HG03045 (cell line): ENCODE data around the gene SNED1.
"Not testable (repeated sequence)": the region's sequence is repeated elsewhere in the genome, so short reads cannot be mapped to it uniquely, and the experiment has no call there.

Source experiments
- ATAC-seq: cut with Tn5 transposase; IDR thresholded peaks from one replicate; pipeline ENCODE4 v1.9.1; 2021; ENCODE audit warnings: mild to moderate bottlenecking, moderate library complexity; ENCODE audit not compliant: unreplicated experiment

SNED1 gene

GRCh38 chr2:241081643-241082340, 83.4 kb downstream of the SNED1 start:
- ATAC-seq, result no peak

DNA sequence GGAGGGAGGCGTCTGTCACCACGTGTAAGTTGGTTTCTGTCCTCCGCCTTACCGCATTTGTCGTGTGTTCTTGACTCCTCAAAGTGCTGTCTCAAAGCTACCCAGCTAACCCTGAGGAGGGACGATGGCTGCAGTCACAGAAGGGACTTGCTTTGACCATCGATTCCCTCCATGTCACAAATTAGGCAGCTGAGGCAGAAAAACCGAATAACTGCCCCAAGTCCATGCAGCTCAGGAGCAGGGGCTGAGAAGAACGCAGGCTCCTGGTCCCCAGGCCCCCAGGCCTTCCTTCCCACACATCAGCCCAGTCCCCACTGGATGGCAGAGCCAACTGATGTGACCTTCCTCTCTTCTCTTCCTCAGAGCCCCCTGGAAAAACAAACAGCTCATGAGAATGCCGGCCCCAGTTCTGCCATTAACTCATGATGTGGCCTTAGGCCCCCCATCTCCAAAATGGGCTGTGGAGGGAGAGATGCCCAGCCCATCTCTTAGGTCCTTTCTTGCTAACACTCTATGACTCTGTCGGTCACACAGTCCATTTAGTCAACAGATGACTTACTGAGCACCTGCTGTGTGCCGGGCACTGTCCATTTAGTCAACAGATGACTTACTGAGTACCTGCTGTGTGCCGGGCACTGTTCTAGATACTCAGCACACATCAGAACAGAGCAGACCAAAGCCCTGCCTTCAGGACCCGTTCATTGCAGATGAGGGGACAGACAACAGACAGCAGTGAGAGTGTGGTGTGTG, 84.1 kb downstream of the SNED1 start:
- ATAC-seq, result no peak

GRCh38 chr2:241083091-241083415, 84.6 kb downstream of the SNED1 start:
- no peak for ATAC-seq

DNA sequence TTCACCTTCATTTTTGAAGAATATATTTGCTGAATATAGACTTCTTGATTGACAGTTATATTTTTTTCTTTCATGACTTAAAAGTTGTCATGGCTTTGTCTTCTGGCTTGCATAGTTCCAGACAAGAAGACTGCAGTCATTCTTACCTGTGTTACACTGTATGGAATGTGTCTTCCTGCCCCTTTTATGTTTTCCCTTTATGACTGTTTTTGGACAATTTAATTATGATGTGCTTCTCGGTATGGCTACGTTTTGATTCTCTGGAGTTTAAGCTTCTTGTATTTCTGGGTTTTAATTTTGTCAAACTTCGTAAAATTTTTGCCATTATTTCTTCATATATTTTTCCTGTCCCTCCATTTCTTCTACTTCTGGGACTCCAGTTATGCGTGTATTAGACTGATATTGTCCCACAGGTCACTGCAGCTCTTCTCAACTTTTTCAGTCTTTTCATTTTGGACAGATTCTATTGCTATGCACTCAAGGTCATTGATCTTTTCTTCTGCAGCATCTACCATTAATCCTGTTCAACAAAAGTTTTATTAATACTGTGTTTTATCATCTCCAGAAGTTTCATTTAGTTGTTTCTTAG, 86.5 kb downstream of the SNED1 start:
- ATAC-seq, result no peak

- ATAC-seq, result peak; percentile 77
These were observed 89.2 kb downstream of the SNED1 start for GRCh38 chr2:241087420-241088268.

DNA sequence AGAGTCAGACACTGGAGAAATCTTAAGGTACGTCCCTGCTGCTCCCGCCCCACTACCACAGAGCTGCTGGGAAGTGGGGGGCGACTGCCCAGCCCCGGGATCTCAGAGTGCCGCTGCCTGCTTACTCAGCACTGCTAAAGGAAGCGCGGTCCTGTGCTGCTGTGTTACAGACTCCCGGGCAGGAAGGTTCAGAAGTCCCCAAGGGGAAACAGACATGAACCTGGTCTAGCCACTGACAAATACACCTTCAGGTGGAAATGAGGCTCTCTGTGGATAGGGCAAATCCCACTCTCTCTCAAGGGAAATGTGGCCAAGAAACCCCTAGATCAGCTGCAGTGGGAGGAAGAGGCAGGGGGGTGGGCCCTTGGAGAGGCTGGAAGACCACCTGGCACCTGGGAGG, 90.0 kb downstream of the SNED1 start:
- ATAC-seq, result peak; percentile 35

DNA sequence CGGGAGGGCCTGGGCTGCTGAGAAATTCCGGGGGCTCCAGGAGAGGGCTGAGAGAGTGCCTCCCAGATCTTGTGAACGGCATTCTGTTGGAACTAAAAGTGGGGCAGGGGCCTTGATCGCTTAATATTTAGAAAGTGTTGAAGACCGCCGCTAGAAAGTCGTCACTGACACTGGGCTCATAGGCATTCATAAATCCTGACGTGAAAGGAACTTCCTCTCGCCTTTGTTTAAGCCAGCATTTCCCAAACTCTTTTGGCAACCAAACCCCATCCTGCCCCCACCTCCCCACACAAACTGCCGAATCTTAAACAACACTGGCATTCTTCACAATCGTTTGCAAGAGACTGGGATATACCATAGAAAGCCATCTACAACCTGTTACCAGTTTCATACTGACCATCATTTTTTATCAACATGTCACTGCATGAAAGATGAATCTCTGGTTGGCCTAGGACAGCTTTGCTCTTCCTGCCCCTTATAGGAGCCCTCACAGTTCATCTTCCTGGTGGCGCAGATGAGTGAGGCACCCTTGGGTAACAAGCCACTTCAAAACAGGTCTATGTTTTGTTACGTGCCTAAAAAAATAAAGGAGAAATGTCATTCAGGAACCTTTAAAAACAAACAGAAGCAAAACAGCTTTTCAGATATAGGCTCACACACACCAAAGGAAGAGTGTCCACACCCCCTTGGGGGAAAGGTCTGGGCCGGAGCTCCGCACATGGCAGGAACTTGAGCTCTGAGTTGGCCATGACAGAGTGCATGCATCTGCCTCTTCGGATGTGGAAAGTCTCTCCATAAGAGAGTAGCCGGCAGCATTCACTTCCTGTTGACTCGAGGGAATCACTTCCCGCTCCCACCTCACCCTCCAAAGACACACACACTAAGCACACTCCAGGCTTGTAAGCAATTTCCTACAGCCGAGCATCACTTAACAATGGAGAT, 90.6 kb downstream of the SNED1 start:
- no peak for ATAC-seq

DNA sequence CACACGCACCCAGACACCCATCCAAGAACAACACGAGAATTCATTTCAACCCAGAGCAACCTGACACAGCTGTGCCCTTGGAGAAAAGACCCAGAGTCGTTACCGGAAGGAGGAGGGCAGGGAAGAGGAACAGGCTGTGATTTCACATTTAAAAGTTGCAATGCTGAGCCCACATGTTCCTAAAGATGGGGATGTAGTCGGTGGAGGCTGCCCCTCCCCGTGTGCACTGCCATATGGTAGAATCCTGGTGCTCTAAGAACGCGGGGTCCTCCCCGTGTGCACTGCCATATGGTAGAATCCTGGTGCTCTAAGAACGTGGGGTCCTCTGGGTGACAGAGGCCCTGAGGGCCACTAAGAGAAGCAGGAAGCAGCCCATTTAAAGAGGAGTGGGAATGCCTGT, 92.8 kb downstream of the SNED1 start:
- ATAC-seq, result no peak

DNA sequence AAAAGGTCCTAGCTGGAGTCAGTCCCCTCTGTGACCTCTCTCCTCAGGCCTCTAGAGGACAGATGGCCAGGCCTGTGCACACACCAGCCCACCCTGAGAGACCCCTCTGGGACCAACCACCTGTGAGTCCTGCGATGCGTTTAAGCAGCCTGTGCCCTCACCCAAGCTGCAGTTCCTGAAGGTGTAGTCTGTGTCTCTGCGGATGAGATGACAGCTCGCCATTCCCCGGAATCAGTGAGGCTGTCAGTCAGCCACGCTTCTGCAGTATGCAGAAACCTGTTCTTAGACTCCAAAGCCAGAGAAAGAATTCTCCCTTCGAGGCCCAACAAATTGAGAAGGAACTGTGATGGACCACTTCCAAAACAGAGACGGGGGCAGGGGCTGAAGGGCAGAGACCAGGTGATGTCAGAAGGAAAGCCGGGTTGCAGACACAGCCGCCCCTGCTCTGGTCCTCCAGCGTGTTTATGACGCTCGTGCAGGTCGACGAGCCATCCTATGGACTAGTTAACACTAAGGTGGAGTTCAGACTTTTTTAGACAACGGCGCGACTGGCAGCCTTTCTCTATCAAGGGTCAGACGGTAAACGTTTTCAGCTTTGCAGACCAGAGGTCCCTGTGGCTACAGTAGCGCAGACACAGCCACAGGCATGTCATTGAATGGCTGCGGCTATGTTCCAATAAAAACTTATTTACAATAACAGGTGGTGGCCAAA, 93.5 kb downstream of the SNED1 start:
- ATAC-seq, result no peak

- no peak for ATAC-seq
These were observed 94.3 kb downstream of the SNED1 start for GRCh38 chr2:241092677-241093076.

DNA sequence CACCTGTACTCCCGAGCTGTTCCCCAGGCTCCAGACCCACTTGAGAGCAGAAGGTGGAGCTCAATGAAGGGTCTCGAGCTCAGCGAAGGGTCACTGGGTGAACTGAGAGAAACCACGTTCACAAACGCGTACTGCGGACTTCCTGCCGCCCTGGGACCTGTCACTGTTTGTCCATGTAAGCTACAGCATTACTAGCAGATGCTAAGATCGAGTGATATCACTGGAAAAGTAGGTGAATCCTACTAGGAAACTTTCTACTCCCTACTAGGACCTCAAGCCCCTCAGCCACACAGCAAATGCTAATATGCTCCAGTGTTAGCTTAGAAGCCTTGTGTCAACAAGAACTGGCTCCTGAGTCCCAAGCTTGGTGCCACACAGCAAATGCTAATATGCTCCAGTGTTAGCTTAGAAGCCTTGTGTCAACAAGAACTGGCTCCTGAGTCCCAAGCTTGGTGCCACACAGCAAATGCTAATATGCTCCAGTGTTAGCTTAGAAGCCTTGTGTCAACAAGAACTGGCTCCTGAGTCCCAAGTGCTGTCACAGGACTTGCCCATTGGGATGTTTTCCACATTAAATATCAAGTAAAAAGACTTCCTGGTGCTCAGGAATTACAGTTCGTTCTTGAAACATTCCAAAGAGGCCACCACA, 94.8 kb downstream of the SNED1 start:
- not testable (repeated sequence) for ATAC-seq

- no peak for ATAC-seq
These were observed 95.8 kb downstream of the SNED1 start for GRCh38 chr2:241094172-241094571.

DNA sequence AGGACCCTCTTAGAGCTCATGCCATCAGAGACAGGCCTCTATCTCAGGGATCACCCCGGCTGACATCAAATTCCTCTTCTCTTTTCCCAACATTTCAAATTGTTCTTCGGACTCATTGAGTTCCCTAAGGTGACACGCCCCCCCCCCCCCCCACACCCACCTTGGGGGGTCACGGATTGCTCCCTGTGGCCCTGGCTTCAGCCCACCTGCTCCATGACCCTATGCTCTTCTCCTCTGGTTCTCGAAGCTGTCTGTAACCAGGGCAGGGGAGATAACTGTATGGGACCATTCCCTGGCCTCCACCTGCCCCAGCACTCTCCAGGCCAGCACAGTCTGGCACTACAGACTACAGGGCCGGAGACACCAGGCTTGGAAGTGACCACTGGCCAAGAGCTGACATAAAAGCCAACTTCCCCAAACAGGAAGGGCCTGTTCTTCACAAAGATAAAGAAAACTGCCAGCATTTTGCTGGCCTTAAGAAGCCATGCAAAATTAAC, 96.6 kb downstream of the SNED1 start:
- no peak for ATAC-seq

DNA sequence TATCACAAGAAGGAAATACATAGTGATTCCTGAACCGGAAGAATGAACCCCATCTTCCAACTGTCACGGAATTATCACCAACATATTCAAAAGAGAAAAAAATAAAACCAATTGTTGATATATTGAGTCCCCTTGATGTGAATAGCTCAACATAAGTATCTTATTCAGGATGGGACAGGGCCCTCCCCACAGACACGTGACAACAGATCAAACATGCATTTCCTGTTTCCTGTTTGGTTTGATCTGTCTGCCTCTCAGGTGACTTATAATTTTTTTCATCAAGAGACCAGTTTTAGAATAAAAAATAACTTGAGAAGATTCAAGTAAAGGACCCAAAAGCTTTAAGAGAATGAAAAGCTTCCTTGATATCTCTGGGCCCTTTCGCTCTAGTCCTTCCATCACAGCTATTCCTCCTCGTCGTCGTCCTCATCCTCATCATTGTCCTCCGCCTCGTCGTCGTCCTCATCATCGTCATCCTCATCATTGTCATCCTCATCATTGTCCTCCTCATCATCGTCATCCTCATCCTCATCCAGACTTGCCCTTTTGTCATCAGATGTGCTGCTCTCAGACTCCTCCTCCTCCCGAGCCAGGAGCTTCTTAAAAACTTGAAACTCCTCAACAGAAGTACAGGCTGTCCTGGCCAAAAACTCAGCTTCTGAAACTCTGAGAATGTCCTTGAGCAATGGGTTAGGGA, 97.3 kb downstream of the SNED1 start:
- ATAC-seq, result no peak

DNA sequence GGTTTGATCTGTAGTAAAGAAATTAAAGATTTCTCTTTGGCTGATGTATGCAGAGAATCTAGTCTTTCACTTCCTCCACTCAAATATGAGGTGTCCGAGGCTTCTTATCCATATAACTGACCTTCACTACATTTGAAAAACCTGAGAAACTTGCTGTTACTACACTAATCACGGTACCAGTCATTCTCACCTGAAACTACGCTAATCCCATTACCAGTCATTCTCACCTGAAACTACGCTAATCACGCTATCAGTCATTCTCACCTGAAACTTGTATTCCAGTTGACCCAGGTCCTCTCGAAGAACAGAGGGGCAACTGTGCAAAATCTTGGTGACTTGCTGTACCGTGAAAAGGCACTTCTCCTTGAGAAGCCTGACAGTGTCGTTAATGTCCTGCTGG, 98.6 kb downstream of the SNED1 start:
- no peak for ATAC-seq

DNA sequence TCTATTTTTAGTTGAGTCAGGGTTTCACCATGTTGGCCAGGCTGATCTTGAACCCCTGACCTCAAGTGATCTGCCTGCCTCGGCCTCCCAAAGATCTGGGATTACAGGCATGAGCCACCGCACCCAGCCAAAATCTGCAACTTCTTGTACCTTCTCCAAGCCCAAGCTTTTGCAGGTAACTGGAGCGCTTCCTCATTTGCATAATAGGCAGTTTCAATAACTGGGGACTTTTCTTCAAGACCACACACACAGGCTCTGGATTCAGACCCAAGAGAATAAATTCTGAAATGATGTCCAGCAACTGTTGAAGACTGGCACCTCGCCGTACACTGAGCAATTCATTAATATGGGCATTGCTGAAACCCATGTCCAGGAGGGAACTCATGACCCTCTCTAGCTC, 100.8 kb downstream of the SNED1 start:
- ATAC-seq, result no peak

DNA sequence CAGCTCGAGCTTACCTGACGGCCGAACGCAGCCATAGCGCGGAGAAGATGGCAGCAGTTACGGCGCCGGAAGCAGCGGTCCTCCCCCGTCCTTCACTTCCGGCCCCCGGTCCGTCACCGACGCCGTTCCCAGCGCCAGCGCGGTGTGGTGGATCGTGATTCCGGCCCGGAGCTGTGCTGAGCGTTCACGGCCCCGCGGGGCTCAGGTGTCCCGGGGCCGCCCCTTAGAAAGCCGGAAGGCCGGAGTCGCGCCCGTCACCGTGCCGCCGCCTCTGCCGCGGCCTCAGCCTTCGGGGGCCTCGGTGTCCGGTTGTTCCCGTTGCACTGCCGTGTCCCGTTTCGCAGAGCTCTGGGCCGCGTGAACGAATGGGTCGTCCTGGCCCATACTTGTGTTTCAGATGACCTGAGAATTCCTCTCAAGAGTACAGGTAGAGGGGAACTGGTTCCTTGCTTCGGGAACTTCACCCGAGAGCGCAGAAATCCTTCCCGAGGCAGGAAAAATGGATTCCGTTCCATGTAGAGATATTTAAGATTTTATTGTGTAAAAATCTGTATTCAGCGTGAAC, 103.9 kb downstream of the SNED1 start, which contains the start of gene MTERF4:
MTERF4 (minus strand) TSS at position 49 of the 565 bp plus-strand sequence; CDS start at position 35, 14 bp downstream.
- peak; percentile 94 for ATAC-seq

GRCh38 chr2:241103176-241103595, 104.8 kb downstream of the SNED1 start:
- no peak for ATAC-seq
